Mesothelial cell of epicardium (in vitro differentiated cells): ENCODE measurements around the gene AGBL1. TPM values are rescaled to one million over a fixed set of nuclear protein-coding genes. Genes with fewer than 3 reads are reported as not detected.
A peak's percentile ranks its signal among the peaks of the same experiment; 100 is the strongest.

Source experiments
- DNase-seq, 2 experiments: peaks; one replicate each; pipeline ENCODE4 v3.0.0; 2021; ENCODE audit warnings: low spot score in 2 of 2; ENCODE audit not compliant: unreplicated experiment in 2 of 2
- H3K27ac Mint-ChIP-seq: 2 replicates; pipeline ENCODE4 v1.8.0; 2021; ENCODE audit warnings: mixed read lengths
- H3K27me3 Mint-ChIP-seq: 2 replicates; pipeline ENCODE4 v1.8.0; 2021; ENCODE audit warnings: low read depth, mixed read lengths
- H3K36me3 Mint-ChIP-seq: 2 replicates; pipeline ENCODE4 v1.8.0; 2021; ENCODE audit warnings: mixed read lengths
- H3K4me1 Mint-ChIP-seq: 2 replicates; pipeline ENCODE4 v1.8.0; 2021; ENCODE audit warnings: mixed read lengths
- H3K4me3 Mint-ChIP-seq: 2 replicates; pipeline ENCODE4 v1.8.0; 2021; ENCODE audit warnings: mild to moderate bottlenecking, moderate library complexity, mixed read lengths
- H3K9me3 Mint-ChIP-seq: 2 replicates; pipeline ENCODE4 v1.8.0; 2021; ENCODE audit warnings: mixed read lengths
- CTCF ChIP-seq: fragments of 200-600 bp; sonication (generic); IDR thresholded peaks from one replicate; pipeline ENCODE4 v1.5.0; 2021; ENCODE audit warnings: antibody characterized with exemption; ENCODE audit not compliant: unreplicated experiment
- total RNA-seq: library from RNA; stranded (reverse); gene quantifications from 3 replicates; pipeline ENCODE4 v1.2.1, GENCODE V29; 2021

Gene AGBL1
- total RNA-seq, 1 donor from 2014 or later: not detected

- peaks cover 14% of the 10 kb centered on the region for H3K4me1 Mint-ChIP-seq
- peak in 1 of 2 experiments; percentile 49 for DNase-seq
- TF ChIP-seq CTCF: peak; percentile 75
- H3K27me3 Mint-ChIP-seq: peaks cover 54% of the 10 kb centered on the region
- H3K27ac Mint-ChIP-seq: no peak overlapping the region
- no peaks in the 10 kb centered on the region for H3K9me3 Mint-ChIP-seq
- no peaks in the 10 kb centered on the region for H3K36me3 Mint-ChIP-seq
- H3K4me3 Mint-ChIP-seq: peak overlapping the region; percentile 58
Observed at GRCh38 chr15:86231864-86232721, 152.4 kb downstream of the AGBL1 start.

- no peak for TF ChIP-seq CTCF
- Mint-ChIP-seq H3K4me3 (no peak overlapping the region), H3K9me3 (no peaks in the 10 kb centered on the region)
Observed at GRCh38 chr15:86235667-86236066, 156.0 kb downstream of the AGBL1 start.

GRCh38 chr15:86236356-86237110, 156.9 kb downstream of the AGBL1 start:
- Mint-ChIP-seq H3K27ac (no peak overlapping the region), H3K4me3 (peak overlapping the region; percentile 24), H3K9me3 (peaks cover 4% of the 10 kb centered on the region), H3K27me3 (peaks cover 36% of the 10 kb centered on the region), H3K36me3 (no peaks in the 10 kb centered on the region), H3K4me1 (peaks cover 11% of the 10 kb centered on the region)
- TF ChIP-seq CTCF: no peak
- DNase-seq: no peak

More at GRCh38 chr15:86235667-86236066, 156.0 kb downstream of the AGBL1 start:
- H3K27me3 Mint-ChIP-seq: peaks cover 36% of the 10 kb centered on the region
- no peaks in the 10 kb centered on the region for H3K36me3 Mint-ChIP-seq
- no peak overlapping the region for H3K27ac Mint-ChIP-seq
- DNase-seq: no peak
- H3K4me1 Mint-ChIP-seq: peaks cover 11% of the 10 kb centered on the region

- H3K4me3 Mint-ChIP-seq: no peak overlapping the region
- no peak for DNase-seq
- H3K4me1 Mint-ChIP-seq: peaks cover 9% of the 10 kb centered on the region
- H3K27me3 Mint-ChIP-seq: peaks cover 31% of the 10 kb centered on the region
- no peak for TF ChIP-seq CTCF
- peaks cover 4% of the 10 kb centered on the region for H3K9me3 Mint-ChIP-seq
- H3K27ac Mint-ChIP-seq: no peak overlapping the region
- H3K36me3 Mint-ChIP-seq: no peaks in the 10 kb centered on the region
Observed at GRCh38 chr15:86237111-86237500, 157.4 kb downstream of the AGBL1 start.

- H3K4me1 Mint-ChIP-seq: no peaks in the 10 kb centered on the region
- no peak overlapping the region for H3K4me3 Mint-ChIP-seq
- no peak for DNase-seq
- H3K9me3 Mint-ChIP-seq: no peaks in the 10 kb centered on the region
- TF ChIP-seq CTCF: no peak
- peaks cover 14% of the 10 kb centered on the region for H3K27me3 Mint-ChIP-seq
- H3K36me3 Mint-ChIP-seq: no peaks in the 10 kb centered on the region
- no peak overlapping the region for H3K27ac Mint-ChIP-seq
Observed at GRCh38 chr15:86247249-86247955, 167.7 kb downstream of the AGBL1 start.
